H1 (cell line): ENCODE results near the gene TEX9. TPM values are rescaled to one million over a fixed set of nuclear protein-coding genes. Genes with fewer than 3 reads are reported as not detected.

Experiments
- CTCF ChIA-PET: fragments of 300-600 bp; sonication (Branson Sonifier 250); formaldehyde crosslinking; loops from one replicate; lab custom pipeline; 2021; ENCODE audit not compliant: partially characterized antibody; lab: Charles Lee
- POLR2A ChIA-PET: fragments of 300-600 bp; sonication (Branson Sonifier 250); formaldehyde crosslinking; loops from one replicate; lab custom pipeline; 2021; ENCODE audit warnings: inconsistent platforms; ENCODE audit not compliant: partially characterized antibody; lab: Charles Lee
- DNase-seq, 2 experiments: peaks; one replicate each; pipeline versions ENCODE4 v3.0.0 to v3.0.0-alpha.2; 2010 to 2022; ENCODE audit warnings: low spot score in 2 of 2, low read depth in 1 of 2, mixed read lengths in 1 of 2
- FAIRE-seq: peaks from 2 replicates; lab custom pipeline; 2011; peaks lifted over from hg19 to GRCh38; lab: Jason Lieb, UNC
- H2AFZ ChIP-seq: 2 replicates; pipeline ENCODE4 v1.8.1; 2012; ENCODE audit warnings: low read length, inconsistent platforms
- H2AK5ac ChIP-seq: 2 replicates; pipeline ENCODE4 v1.6.1; 2013; ENCODE audit warnings: low read depth, low read length
- H2BK120ac ChIP-seq: replicated peaks from 2 replicates; pipeline ENCODE3; 2013; ENCODE audit warnings: low read depth, low read length, inconsistent platforms
- H2BK12ac ChIP-seq: 2 replicates; pipeline ENCODE4 v1.6.1; 2013; ENCODE audit warnings: low read depth, low read length
- H2BK15ac ChIP-seq: 2 replicates; pipeline ENCODE4 v1.6.1; 2013; ENCODE audit warnings: low read length
- H2BK20ac ChIP-seq: 2 replicates; pipeline ENCODE4 v1.6.1; 2013; ENCODE audit warnings: low read length
- H2BK5ac ChIP-seq: 2 replicates; pipeline ENCODE4 v1.6.1; 2013; ENCODE audit warnings: low read depth, low read length
- H3K14ac ChIP-seq: 2 replicates; pipeline ENCODE4 v1.6.1; 2013; ENCODE audit warnings: inconsistent platforms; ENCODE audit not compliant: insufficient read length
- H3K18ac ChIP-seq: 2 replicates; pipeline ENCODE4 v1.6.1; 2013; ENCODE audit warnings: low read length; ENCODE audit errors: extremely low read depth
- H3K23ac ChIP-seq: 2 replicates; pipeline ENCODE4 v1.6.1; 2013; ENCODE audit warnings: inconsistent platforms; ENCODE audit not compliant: insufficient read length
- H3K23me2 ChIP-seq: 2 replicates; pipeline ENCODE4 v1.6.1; 2013; ENCODE audit warnings: low read depth, low read length
- H3K27ac ChIP-seq: 2 replicates; pipeline ENCODE4 v1.6.1; 2011; ENCODE audit warnings: low read depth, low read length, inconsistent platforms
- H3K27me3 ChIP-seq, 4 experiments: replicated peaks in 1 of 4; 1 replicate in 1 of 4; 2 replicates in 3 of 4; pipeline versions ENCODE4 v1.6.1 to v1.8.1; 2011 to 2013; ENCODE audit warnings: low read length in 3 of 4, mild to moderate bottlenecking in 3 of 4, inconsistent platforms in 2 of 4, mixed read lengths in 2 of 4, moderate library complexity in 1 of 4; ENCODE audit not compliant: control insufficient read depth in 3 of 4, insufficient read depth in 3 of 4; ENCODE audit errors: extremely low read depth in 1 of 4
- H3K36me3 ChIP-seq, 4 experiments: 2 replicates each; pipeline versions ENCODE4 v1.6.1 to v1.8.1; 2011 to 2013; ENCODE audit warnings: mild to moderate bottlenecking in 4 of 4, low read length in 3 of 4, moderate library complexity in 2 of 4, control low read depth in 1 of 4, inconsistent platforms in 1 of 4; ENCODE audit not compliant: insufficient read depth in 4 of 4, control insufficient read depth in 2 of 4
- H3K4ac ChIP-seq: replicated peaks from 2 replicates; pipeline ENCODE3; 2013; ENCODE audit warnings: low read length, low read depth, mixed read lengths, inconsistent platforms; ENCODE audit not compliant: insufficient read length
- H3K4me1 ChIP-seq, 4 experiments: replicated peaks in 1 of 4; 1 replicate in 1 of 4; 2 replicates in 3 of 4; pipeline versions ENCODE4 v1.6.1 to v1.8.1; 2011 to 2013; ENCODE audit warnings: low read length in 3 of 4, inconsistent platforms in 2 of 4, mixed read lengths in 1 of 4; ENCODE audit not compliant: insufficient read depth in 4 of 4, control insufficient read depth in 3 of 4
- H3K4me2 ChIP-seq, 2 experiments: 2 replicates each; pipeline versions ENCODE4 v1.6.1 to v1.8.1; 2011 to 2013; ENCODE audit warnings: low read depth in 2 of 2, low read length in 2 of 2, control low read depth in 1 of 2, inconsistent platforms in 1 of 2, mild to moderate bottlenecking in 1 of 2; ENCODE audit not compliant: insufficient read depth in 1 of 2
- H3K4me3 ChIP-seq, 4 experiments: fragments of 200-600, 300-600 bp in 1 of 4; sonication (generic), shearing (Covaris generic), sonication (Bioruptor Twin) in 1 of 4; 2 replicates each; pipeline versions ENCODE4 v1.5.1 to v1.8.1; 2011 to 2016; ENCODE audit warnings: low read length in 4 of 4, low read depth in 3 of 4, control low read depth in 2 of 4, inconsistent platforms in 2 of 4, mild to moderate bottlenecking in 2 of 4, mixed read lengths in 1 of 4, moderate library complexity in 1 of 4; ENCODE audit not compliant: insufficient read depth in 2 of 4; ENCODE audit errors: extremely low read depth in 1 of 4
- H3K56ac ChIP-seq: replicated peaks from 2 replicates; pipeline ENCODE3; 2013; ENCODE audit warnings: low read depth, mild to moderate bottlenecking, mixed read lengths, low read length, inconsistent platforms; ENCODE audit not compliant: insufficient read length
- H3K79me1 ChIP-seq: 2 replicates; pipeline ENCODE4 v1.6.1; 2013; ENCODE audit warnings: low read depth, low read length, control low read depth
- H3K79me2 ChIP-seq, 2 experiments: 2 replicates each; pipeline versions ENCODE4 v1.6.1 to v1.8.1; 2012 to 2013; ENCODE audit warnings: low read length in 2 of 2, mild to moderate bottlenecking in 2 of 2, inconsistent platforms in 1 of 2; ENCODE audit not compliant: insufficient read depth in 2 of 2, control insufficient read depth in 1 of 2
- H3K9ac ChIP-seq, 4 experiments: replicated peaks in 1 of 4; 1 replicate in 1 of 4; 2 replicates in 3 of 4; pipeline versions ENCODE4 v1.6.1 to v1.8.1; 2011 to 2013; ENCODE audit warnings: low read depth in 3 of 4, low read length in 3 of 4, control low read depth in 2 of 4, mild to moderate bottlenecking in 2 of 4, moderate library complexity in 2 of 4, inconsistent platforms in 1 of 4; ENCODE audit errors: extremely low read depth in 1 of 4
- H3K9me3 ChIP-seq, 2 experiments: 2 replicates each; pipeline versions ENCODE4 v1.6.1 to v1.8.1; 2012 to 2013; ENCODE audit warnings: mild to moderate bottlenecking in 2 of 2, moderate library complexity in 2 of 2, control low read depth in 1 of 2, inconsistent platforms in 1 of 2, low read depth in 1 of 2, low read length in 1 of 2, mixed read lengths in 1 of 2; ENCODE audit not compliant: insufficient read depth in 2 of 2
- H4K20me1 ChIP-seq, 2 experiments: replicated peaks in 1 of 2; 2 replicates each; pipeline versions ENCODE3 to v1.8.1; 2011 to 2013; ENCODE audit warnings: inconsistent platforms in 2 of 2, low read length in 2 of 2, mild to moderate bottlenecking in 1 of 2; ENCODE audit not compliant: insufficient read depth in 2 of 2, control insufficient read depth in 1 of 2
- H4K5ac ChIP-seq: 2 replicates; pipeline ENCODE4 v1.6.1; 2013; ENCODE audit warnings: low read length, low read depth, mixed read lengths, inconsistent platforms; ENCODE audit not compliant: insufficient read length
- H4K8ac ChIP-seq: 2 replicates; pipeline ENCODE4 v1.8.0; 2013; ENCODE audit warnings: mild to moderate bottlenecking, moderate library complexity, low read length, inconsistent platforms; ENCODE audit not compliant: insufficient read depth; ENCODE audit errors: extremely low read depth
- H4K91ac ChIP-seq: replicated peaks from 2 replicates; pipeline ENCODE3; 2013; ENCODE audit warnings: low read length, mixed read lengths, inconsistent platforms; ENCODE audit not compliant: insufficient read length
- HDAC2 ChIP-seq, 2 experiments: fragments of 300-600 bp in 1 of 2; sonication (generic) in 1 of 2; IDR thresholded peaks; 2 replicates each; pipeline ENCODE4 v1.6.1; 2011 to 2012; ENCODE audit warnings: low read depth in 2 of 2, low read length in 2 of 2, mild to moderate bottlenecking in 2 of 2, moderate library complexity in 2 of 2, borderline replicate concordance in 1 of 2, inconsistent platforms in 1 of 2
- KDM1A ChIP-seq: fragments of 200-600, 300-600 bp; sonication (generic); IDR thresholded peaks from 2 replicates; pipeline ENCODE4 v1.7.1; 2016; ENCODE audit warnings: mild to moderate bottlenecking, low read length, borderline replicate concordance
- KDM5A ChIP-seq: fragments of 200-600 bp; IDR thresholded peaks from 2 replicates; pipeline ENCODE4 v1.7.1; 2012; ENCODE audit warnings: mild to moderate bottlenecking, low read length, inconsistent platforms, mixed read lengths
- MAX ChIP-seq: IDR thresholded peaks from 2 replicates; pipeline ENCODE4 v1.6.1; 2012; ENCODE audit warnings: inconsistent platforms
- SP4 ChIP-seq: IDR thresholded peaks from 2 replicates; pipeline ENCODE4 v1.6.1; 2012; ENCODE audit warnings: low read length, inconsistent platforms
- TAF7 ChIP-seq: optimal IDR thresholded peaks from 2 replicates; pipeline ENCODE3; 2011; ENCODE audit warnings: low read depth, mild to moderate bottlenecking, inconsistent platforms, low read length, moderate library complexity, borderline replicate concordance
- TBP ChIP-seq: IDR thresholded peaks from 2 replicates; pipeline ENCODE4 v1.6.1; 2011; ENCODE audit warnings: low read depth, low read length, improper control_type of control experiment
- WGBS, 2 experiments: shearing (Covaris generic) in 1 of 2; methylation state at CpG; one replicate each; pipeline versions ENCODE4 v1.1.6 to v1.1.7; 2013 to 2015; ENCODE audit warnings: low lambda C conversion rate in 2 of 2, mixed read lengths in 2 of 2, inconsistent platforms in 1 of 2, low coverage in 1 of 2, missing lambda C conversion rate in 1 of 2; ENCODE audit not compliant: insufficient replicate concordance in 2 of 2, insufficient coverage in 1 of 2, insufficient read length in 1 of 2; ENCODE audit errors: extremely low coverage in 1 of 2, missing lambda C conversion rate in 1 of 2; 5-methylcytosine and 5-hydroxymethylcytosine counted together
- long read RNA-seq, 2 experiments: library from RNA in 1 of 2; library from capped mRNA in 1 of 2; stranded (forward); transcript quantifications; one replicate each; pipeline ENCODE4 v2.0.0, GENCODE V29; 2021; ENCODE audit warnings: inconsistent platforms in 1 of 2
- polyA minus RNA-seq, 3 experiments: library from RNA; depleted of rRNA, polyadenylated mRNA; stranded (reverse); fragments of >200 nt; gene quantifications; 1 replicate in 2 of 3; 2 replicates in 1 of 3; pipeline ENCODE4 v1.2.3, GENCODE V29; 2011
- polyA plus RNA-seq, 7 experiments: library from polyadenylated mRNA; depleted of rRNA in 3 of 7; stranded (reverse) in 5 of 7; unstranded in 2 of 7; fragments of >200 nt in 5 of 7; fragments of 200-250 nt in 2 of 7; gene quantifications; 1 replicate in 5 of 7; 2 replicates in 1 of 7; 4 replicates in 1 of 7; pipeline versions ENCODE4 v1.2.1 to v1.2.3, GENCODE V29; 2011 to 2013; ENCODE audit warnings: missing spikeins in 2 of 7, mixed read lengths in 2 of 7
- total RNA-seq: library from RNA; stranded (reverse); fragmentation: NEBNext Ultra II Directional; extraction: Animal tissue kit (Norgen Biotek cat#: 25700); gene quantifications from 2 replicates; pipeline ENCODE4 v1.2.1, GENCODE V29; 2021

TEX9 gene
- total RNA-seq (10.8 and 12.3 TPM in 2 replicates), polyA plus RNA-seq (2011; rRNA removed) (1.7 and 3.4 TPM in 2 replicates), polyA minus RNA-seq (2011; rRNA and poly(A)+ RNA removed) (6.8 and 9.2 TPM in 2 replicates)
- polyA plus RNA-seq (2011; cell fraction: cytosol; rRNA removed): 3.9 TPM
- 4.0 TPM for polyA plus RNA-seq (2011; cell fraction: nucleus; rRNA removed)
- polyA plus RNA-seq (2012, experiment 1 of 2): 3.0 to 7.0 TPM (median 3.7 TPM) in 4 replicates
- 0.62 TPM for polyA plus RNA-seq (2012, experiment 2 of 2)
- 14.3 TPM for polyA plus RNA-seq (2013, experiment 1 of 2)
- 13.3 TPM for polyA plus RNA-seq (2013, experiment 2 of 2)
- polyA minus RNA-seq (2011; cell fraction: cytosol; rRNA and poly(A)+ RNA removed): 4.9 TPM
- 46.1 TPM for polyA minus RNA-seq (2011; cell fraction: nucleus; rRNA and poly(A)+ RNA removed)
- long read RNA-seq, experiment 1, partial matches to known transcripts: 6 of 11 reads
- long read RNA-seq, experiment 1, other reads (novel, unspliced or antisense): 5 of 11 reads
- long read RNA-seq, experiment 2, partial matches to known transcripts: 0 of 2 reads
- long read RNA-seq, experiment 2, other reads (novel, unspliced or antisense): 2 of 2 reads

- Histone ChIP-seq H2BK120ac (no peak within 1 kb of the TSS), H3K9me3 (peaks cover 0 to 3% of the 10 kb centered on the region in 2 experiments; a peak in 1 of 4 replicates), H2BK20ac (no peak within 1 kb of the TSS), H3K23me2 (peaks cover 5% of the 10 kb centered on the region), H3K4me2 (peak within 1 kb of the TSS; percentile 63 to 65), H2BK15ac (no peak within 1 kb of the TSS; the same call in 1 of the 2 replicates), H3K56ac (no peak within 1 kb of the TSS), H3K79me1 (no peaks in the 10 kb centered on the region), H3K27me3 (no peaks in the 10 kb centered on the region), H4K5ac (peak within 1 kb of the TSS; percentile 19), H3K14ac (no peak within 1 kb of the TSS), H3K9ac (peak within 1 kb of the TSS; percentile 63 to 91 (median 69)), H4K8ac (peak within 1 kb of the TSS; percentile 94; the same call in 1 of the 2 replicates), H3K79me2 (peaks cover 0 to 11% of the 10 kb centered on the region in 2 experiments; a peak in 1 of 4 replicates), H3K23ac (no peak within 1 kb of the TSS), H3K4me3 (peak within 1 kb of the TSS; percentile 57 to 91 (median 86)), H4K91ac (no peak within 1 kb of the TSS), H2BK5ac (peak within 1 kb of the TSS; percentile 15; the same call in 1 of the 2 replicates), H2BK12ac (no peak within 1 kb of the TSS), H3K4ac (no peak within 1 kb of the TSS), H3K27ac (no peak within 1 kb of the TSS), H3K18ac (no peak within 1 kb of the TSS; the same call in 1 of the 2 replicates), H3K36me3 (no peaks in the 10 kb centered on the region), H3K4me1 (no peaks in the 10 kb centered on the region; a peak in 1 of 7 replicates), H2AFZ (peak within 1 kb of the TSS; percentile 82), H2AK5ac (no peak within 1 kb of the TSS), H4K20me1 (no peaks in the 10 kb centered on the region)
- ChIA-PET POLR2A (interaction anchor here (0.9 to 1.6 kb wide), 2 partner anchors 14 to 25 kb away, joined by 3 to 5 read pairs; no protein-coding TSS in a partner anchor), CTCF (no interaction called here)
- WGBS, 2 experiments: 1% methylated on average over 45 of the region's 45 CpGs; no CpG with 5 or more reads in 1 of the 2 experiments
- DNase-seq: peak; percentile 58 to 91
- peak; percentile 52 for FAIRE-seq
- TF ChIP-seq HDAC2 (IDR thresholded peaks at IDR 0.05; ENCODE audit: borderline replicate concordance in 1 of 2, low read depth in 2 of 2, low read length in 2 of 2) (0 out of 4 replicates have a peak, but pooled peaks of 1 of the 2 experiments have one; percentile 58), SP4 (no peak), TBP (peak; percentile 82), KDM5A (peak; percentile 50; the same call in 1 of the 2 replicates), MAX (no peak), TAF7 (no peak), KDM1A (no peak)
These were observed at the start of gene TEX9 for GRCh38 chr15:56365075-56365711. TSS of gene TEX9 (plus strand) at chr15:56365426. CDS start at chr15:56365451, 25 bp downstream.
